ENCODE data around the gene IGFN1.

The IGFN1 gene

DNA sequence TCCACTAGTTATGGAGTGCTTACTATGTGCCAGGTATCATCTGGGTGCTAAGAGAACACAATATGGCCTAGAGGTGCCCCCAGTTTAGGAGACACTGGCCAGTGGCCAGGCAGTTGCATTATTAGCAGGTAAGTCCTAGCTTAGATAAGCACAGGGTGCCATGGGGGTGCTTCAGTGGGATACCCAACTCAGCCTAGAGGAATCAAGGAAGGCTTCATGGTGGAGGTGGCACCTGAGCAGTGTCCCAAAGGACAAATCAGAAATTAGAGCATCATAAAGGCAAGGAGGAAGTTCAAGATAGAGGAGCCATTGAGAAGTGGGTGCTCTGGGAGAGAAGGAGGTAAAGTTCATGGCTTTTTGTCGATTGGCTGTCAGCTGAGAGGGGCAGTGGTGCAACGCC is 60.8 kb downstream of the IGFN1 start:
- no peak overlapping the region for H3K27ac Mint-ChIP-seq
- no peaks in the 10 kb centered on the region for H3K36me3 Mint-ChIP-seq (ENCODE audit: low read depth)
- H3K4me3 Mint-ChIP-seq: no peak overlapping the region
- peaks cover 4% of the 10 kb centered on the region for H3K27me3 Mint-ChIP-seq (ENCODE audit: low read depth)
- H3K4me1 Mint-ChIP-seq: peaks cover 7% of the 10 kb centered on the region
- no peak for TF ChIP-seq CTCF (IDR thresholded peaks at IDR 0.05; ENCODE audit: unreplicated experiment in 3 of 3)
- H3K9me3 Mint-ChIP-seq: no peaks in the 10 kb centered on the region

DNA sequence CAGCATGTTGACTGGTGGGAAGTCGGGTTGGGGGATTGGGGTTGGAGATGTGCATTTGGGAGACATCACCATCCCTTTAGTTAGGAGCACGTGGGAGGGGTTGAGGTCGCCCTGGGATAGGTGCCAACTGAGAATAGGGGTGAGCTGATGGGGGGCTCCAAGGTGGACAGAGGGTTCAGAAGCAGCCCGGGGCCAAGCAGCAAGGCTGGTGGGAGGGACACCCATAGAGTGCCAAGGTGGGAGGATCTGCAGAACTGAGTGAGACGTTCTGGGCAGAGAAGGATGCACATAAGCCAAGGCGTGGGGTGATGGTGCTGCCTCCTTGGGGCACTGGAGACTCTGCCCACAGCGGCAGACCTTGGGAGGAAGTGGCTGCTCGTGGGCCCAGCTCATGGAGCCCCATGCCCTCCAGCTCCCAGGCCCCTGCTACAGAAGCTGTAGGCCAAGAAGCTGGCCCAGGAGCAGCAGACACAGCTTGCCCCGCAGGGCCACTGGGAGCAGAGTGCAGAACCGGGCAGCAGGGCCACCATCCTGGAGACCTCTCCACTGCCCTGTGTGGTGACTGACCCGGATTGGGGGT is 61.3 kb downstream of the IGFN1 start:
- H3K36me3 Mint-ChIP-seq (ENCODE audit: low read depth): no peaks in the 10 kb centered on the region
- H3K27ac Mint-ChIP-seq: no peak overlapping the region
- TF ChIP-seq CTCF (IDR thresholded peaks at IDR 0.05; ENCODE audit: unreplicated experiment in 3 of 3): no peak
- no peaks in the 10 kb centered on the region for H3K9me3 Mint-ChIP-seq
- peaks cover 4% of the 10 kb centered on the region for H3K27me3 Mint-ChIP-seq (ENCODE audit: low read depth)
- H3K4me3 Mint-ChIP-seq: no peak overlapping the region
- H3K4me1 Mint-ChIP-seq: peaks cover 7% of the 10 kb centered on the region

DNA sequence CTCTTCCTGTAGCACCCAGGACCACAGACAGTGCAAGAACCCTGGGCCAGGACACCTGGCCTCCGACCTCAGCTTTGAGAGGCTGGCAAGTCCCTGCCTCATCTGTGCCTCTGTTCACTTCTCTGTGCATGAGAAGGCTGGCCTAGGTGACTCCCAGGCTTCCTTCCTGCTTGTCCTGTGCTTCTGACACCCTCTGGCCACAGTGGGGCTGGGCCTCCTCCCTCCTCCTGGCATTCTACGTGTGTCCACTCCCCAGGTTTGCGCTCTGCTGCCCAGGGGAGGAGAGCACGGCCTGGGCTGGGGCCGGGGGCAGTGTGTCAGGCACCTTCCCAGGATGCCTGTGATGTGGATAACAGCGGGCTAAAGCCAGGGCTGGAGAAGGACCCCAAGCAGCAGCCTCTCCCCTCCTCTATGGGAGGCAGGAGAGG is 62.3 kb downstream of the IGFN1 start:
- H3K36me3 Mint-ChIP-seq (ENCODE audit: low read depth): no peaks in the 10 kb centered on the region
- no peak for TF ChIP-seq CTCF (IDR thresholded peaks at IDR 0.05; ENCODE audit: unreplicated experiment in 3 of 3)
- peaks cover 7% of the 10 kb centered on the region for H3K4me1 Mint-ChIP-seq
- peaks cover 4% of the 10 kb centered on the region for H3K27me3 Mint-ChIP-seq (ENCODE audit: low read depth)
- H3K4me3 Mint-ChIP-seq: no peak overlapping the region
- no peak overlapping the region for H3K27ac Mint-ChIP-seq
- no peaks in the 10 kb centered on the region for H3K9me3 Mint-ChIP-seq

- H3K4me3 Mint-ChIP-seq: no peak overlapping the region
- no peak overlapping the region for H3K27ac Mint-ChIP-seq
- no peaks in the 10 kb centered on the region for H3K9me3 Mint-ChIP-seq
- peaks cover 7% of the 10 kb centered on the region for H3K4me1 Mint-ChIP-seq
- no peak for TF ChIP-seq CTCF (IDR thresholded peaks at IDR 0.05; ENCODE audit: unreplicated experiment in 3 of 3)
- H3K27me3 Mint-ChIP-seq (ENCODE audit: low read depth): peaks cover 4% of the 10 kb centered on the region
- H3K36me3 Mint-ChIP-seq (ENCODE audit: low read depth): no peaks in the 10 kb centered on the region
Observed at GRCh38 chr1:201253411-201253810, 62.8 kb downstream of the IGFN1 start.

DNA sequence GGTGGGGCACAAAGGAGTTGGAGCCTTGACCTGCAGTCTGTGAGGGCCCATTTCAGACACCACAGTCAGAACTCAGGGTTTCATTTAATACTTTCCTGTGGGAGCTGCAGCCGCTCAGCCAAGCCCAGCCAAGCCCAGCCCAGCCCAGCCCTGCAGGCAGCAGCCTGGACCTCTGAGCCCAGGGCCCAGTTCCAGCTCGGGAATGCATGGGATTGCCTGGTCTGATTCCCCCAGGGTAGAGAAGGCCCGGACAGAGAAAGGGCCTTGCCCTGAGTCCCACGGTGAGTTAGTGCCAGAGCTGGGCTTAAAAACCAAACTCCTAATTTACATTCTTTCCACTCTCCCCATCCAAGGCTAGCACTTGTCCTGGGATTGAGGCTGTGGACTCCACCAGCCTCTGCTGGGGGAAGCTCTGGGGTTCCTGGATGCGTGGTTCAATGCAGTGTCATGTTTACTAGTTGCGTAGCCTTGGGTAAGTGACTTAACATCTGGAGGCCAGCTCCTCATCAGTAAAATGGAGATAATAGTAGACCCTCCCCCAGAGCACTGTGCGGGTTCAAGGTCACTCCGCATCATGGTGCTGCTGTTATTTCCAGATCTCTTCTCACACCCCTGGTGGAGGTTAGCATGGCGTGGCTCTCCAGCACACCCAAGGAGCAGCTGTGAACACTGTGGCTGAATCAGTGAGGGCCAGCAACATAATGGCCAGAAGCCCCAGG is 63.4 kb downstream of the IGFN1 start:
- H3K36me3 Mint-ChIP-seq (ENCODE audit: low read depth): no peaks in the 10 kb centered on the region
- H3K4me1 Mint-ChIP-seq: peaks cover 7% of the 10 kb centered on the region
- H3K9me3 Mint-ChIP-seq: no peaks in the 10 kb centered on the region
- no peak overlapping the region for H3K27ac Mint-ChIP-seq
- peaks cover 4% of the 10 kb centered on the region for H3K27me3 Mint-ChIP-seq (ENCODE audit: low read depth)
- H3K4me3 Mint-ChIP-seq: no peak overlapping the region
- no peak for TF ChIP-seq CTCF (IDR thresholded peaks at IDR 0.05; ENCODE audit: unreplicated experiment in 3 of 3)

Measured in nephron (organoid).